Measurements from ENCODE around the gene FAM181A.

Gene FAM181A

DNA sequence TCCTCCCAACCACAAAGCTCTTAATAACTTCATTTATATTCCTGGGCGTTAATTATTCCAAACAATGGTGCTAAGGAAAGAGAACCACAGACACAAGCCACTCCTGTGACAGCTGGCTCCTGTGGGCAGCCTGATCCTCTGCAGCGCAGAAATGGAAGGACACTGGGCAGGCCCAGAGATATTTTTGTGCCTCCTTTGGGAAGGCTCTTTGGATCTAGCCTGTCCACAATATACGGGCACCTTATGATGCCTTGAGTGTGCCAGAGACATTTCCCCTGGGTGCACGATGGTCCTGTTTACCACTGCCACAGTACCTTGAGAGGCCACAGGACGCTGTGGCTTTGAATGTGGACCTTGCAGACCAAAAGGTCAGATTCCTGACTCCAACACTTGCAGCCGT lies 47.2 kb downstream of the FAM181A start:
- TF ChIP-seq POLR2A (IDR thresholded peaks at IDR 0.05; ENCODE audit: low read depth, low read length) = no peak
- no peak for DNase-seq (ENCODE audit: insufficient read length, low spot score)
- no peak for FAIRE-seq

DNA sequence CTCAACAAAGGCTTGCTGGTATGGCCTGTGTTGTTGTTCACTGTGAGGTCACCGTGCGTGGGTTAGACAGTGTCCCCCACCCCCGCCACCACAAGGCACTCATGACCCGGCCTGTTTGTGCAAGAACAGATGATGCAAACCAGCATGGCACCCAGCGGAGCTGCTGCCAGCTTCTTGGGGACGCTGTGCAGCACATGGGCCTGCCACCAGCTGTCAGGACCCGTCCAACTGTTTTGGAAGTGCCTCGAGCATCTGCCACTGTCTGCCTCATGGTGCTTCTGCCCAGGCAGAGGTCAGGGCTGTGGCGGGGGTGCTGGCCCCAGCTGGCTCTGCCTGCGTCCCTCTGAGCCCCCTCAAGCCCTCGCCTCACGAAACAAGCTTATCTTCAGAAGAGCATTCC lies 47.7 kb downstream of the FAM181A start:
- TF ChIP-seq POLR2A (IDR thresholded peaks at IDR 0.05; ENCODE audit: low read depth, low read length) = no peak
- no peak for DNase-seq (ENCODE audit: insufficient read length, low spot score)
- no peak for FAIRE-seq

DNA sequence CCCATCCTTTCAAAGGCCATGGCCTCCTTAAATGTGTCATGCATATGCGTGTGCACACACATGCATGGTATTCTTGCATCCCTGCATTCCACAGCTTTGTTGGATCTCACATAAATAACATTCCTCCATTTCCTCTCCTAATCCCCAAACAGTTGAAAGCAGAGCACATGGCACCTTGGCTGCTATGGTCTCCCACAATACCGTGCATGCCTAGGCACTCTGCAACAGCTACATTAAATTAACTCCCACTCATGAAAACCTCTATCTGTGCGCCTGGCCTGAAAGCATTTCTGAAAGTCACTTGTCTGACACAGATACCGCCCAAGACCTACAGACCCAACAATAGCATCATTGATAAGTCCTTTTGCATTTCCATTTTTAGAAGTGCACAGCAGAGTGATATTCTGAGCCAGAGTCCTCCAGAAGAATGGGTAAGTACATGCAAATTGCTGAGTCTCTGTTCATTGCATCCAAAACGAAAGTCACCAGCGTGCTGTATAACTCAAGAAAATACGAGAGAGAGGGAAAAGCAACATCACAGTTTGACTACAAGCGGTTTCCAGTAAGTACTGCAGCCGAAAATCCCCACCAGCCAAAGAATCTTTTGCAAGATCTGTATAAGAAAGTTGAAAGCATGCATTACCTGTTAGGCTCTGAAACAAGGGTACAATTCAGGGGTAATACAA lies 48.8 kb downstream of the FAM181A start:
- DNase-seq (ENCODE audit: insufficient read length, low spot score) (no peak), FAIRE-seq (no peak)
- TF ChIP-seq POLR2A (IDR thresholded peaks at IDR 0.05; ENCODE audit: low read depth, low read length) = no peak

DNA sequence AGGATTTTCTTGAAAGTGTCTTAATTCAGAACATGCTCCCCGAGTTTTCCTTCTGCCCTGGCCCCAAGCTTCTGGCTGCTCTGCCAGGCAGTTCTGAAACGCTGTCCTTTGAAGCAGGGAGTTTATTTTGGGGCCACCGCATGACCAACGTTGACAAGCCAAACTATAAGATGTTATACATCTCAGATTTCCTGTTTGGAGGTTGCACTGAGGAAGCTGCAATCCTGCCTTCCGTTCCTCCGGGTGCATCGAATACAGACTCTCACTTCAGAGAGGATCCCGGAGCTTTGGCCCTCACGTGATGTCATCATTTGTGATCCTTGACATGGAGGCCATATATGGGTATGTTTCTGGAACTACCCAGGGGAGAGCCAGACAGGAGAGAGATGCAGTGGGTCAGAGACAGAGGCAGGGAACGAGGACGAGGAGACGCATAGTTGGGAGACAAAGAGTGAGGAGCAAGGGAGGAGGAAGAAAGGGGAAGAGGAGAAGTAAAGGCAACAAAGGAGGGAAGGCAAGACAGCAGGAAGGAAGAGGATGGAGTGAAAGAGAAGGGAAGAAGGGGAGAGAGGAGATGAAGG lies 49.4 kb downstream of the FAM181A start, which contains the start of gene ASB2:
TSS of gene ASB2 (minus strand) at position 94 of the 581 bp plus-strand sequence. CDS start 12,031 bp downstream, outside the sequence.
- DNase-seq (ENCODE audit: insufficient read length, low spot score) (no peak), FAIRE-seq (no peak)
- no peak for TF ChIP-seq POLR2A (IDR thresholded peaks at IDR 0.05; ENCODE audit: low read depth, low read length)

DNA sequence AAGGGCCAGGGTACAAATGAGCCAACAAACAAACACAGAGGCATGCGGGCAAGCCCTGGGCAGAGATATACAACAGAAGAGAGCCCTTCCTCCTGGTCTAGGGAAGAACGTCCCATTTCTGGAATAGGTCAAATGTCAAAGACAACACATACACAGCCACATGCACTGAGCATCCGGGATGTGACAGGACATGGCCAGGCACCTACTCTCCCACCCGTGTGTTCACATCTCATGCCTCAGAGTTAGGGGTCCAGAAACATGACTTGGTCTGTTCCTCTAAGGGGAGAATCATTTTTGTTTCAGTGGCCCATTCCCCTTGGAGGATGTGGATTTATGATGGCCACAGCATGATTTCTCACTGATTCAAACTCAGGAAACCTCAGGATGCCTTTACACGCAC lies 50.0 kb downstream of the FAM181A start:
- FAIRE-seq = no peak
- DNase-seq (ENCODE audit: insufficient read length, low spot score) = no peak
- TF ChIP-seq POLR2A (IDR thresholded peaks at IDR 0.05; ENCODE audit: low read depth, low read length) = no peak

DNA sequence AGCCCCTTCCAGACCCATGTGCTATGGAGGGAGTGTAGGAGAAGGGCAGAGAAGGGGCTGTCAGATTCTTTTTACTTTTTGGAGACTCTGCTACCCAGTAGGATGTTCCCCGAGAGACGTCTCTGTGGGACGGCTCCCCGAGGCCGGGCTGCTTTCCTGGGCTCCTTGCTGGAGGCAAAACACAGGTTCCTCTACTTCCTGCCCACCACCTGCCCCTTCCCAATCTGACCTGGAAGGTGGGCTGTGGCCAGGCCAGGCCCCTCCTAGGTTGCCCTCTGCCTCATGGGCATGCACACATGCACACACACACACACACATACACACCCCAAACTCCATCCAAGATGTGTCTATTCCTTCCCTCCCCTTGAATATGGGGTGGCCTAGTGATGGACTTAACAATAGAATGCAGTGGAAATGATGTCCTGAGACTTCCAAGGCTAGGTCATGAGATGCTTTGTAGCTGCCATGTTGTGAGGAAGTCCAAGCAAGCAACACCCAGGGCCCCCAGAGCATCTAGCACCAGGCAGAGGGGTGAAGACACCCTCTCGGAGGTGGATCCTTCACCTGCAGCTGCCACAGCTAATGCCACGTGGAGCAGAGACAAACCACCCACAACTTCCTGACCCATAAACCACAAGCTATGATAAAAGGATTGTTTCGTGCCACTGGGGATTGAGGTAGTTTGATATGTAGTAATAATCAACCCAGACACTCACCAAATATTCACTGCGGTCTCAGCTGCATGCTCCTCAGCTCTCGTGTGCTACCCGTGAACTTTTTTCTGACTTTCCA lies 50.8 kb downstream of the FAM181A start:
- DNase-seq (ENCODE audit: insufficient read length, low spot score) = no peak
- no peak for FAIRE-seq
- no peak for TF ChIP-seq POLR2A (IDR thresholded peaks at IDR 0.05; ENCODE audit: low read depth, low read length)

DNA sequence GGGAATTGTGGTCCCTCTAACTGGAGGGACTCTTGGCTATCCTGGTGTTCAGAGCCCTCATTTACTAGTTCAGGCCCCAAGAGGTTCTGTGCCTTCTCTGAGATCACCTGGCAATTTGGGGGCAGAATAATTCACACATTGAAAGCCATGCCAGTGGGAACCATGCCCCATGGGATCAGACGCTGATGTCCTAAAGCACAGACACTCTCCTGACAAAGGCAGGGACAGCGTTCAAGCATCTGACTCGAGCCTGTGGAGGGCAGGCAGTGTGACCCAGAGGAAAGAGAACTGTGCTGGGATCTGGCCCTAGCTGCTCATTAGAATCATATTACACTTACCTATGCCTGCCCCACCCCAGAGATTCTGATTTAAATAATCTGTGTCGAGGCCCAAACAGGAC lies 51.6 kb downstream of the FAM181A start:
- FAIRE-seq = no peak
- no peak for DNase-seq (ENCODE audit: insufficient read length, low spot score)
- TF ChIP-seq POLR2A (IDR thresholded peaks at IDR 0.05; ENCODE audit: low read depth, low read length) = no peak

All from H54 (cell line).